Activated T-cell treated with anti-CD3 and anti-CD28 coated beads for 1 hour (primary cell): ENCODE data around the gene LY6G5C.
A peak's percentile ranks its signal among the peaks of the same experiment; 100 is the strongest.
"Not testable (repeated sequence)": the region's sequence is repeated elsewhere in the genome, so short reads cannot be mapped to it uniquely, and the experiment has no call there.

ENCODE experiments used
- DNase-seq: peaks from one replicate; pipeline ENCODE4 v3.0.0-alpha.2; 2020; ENCODE audit warnings: low read depth

LY6G5C gene

DNA sequence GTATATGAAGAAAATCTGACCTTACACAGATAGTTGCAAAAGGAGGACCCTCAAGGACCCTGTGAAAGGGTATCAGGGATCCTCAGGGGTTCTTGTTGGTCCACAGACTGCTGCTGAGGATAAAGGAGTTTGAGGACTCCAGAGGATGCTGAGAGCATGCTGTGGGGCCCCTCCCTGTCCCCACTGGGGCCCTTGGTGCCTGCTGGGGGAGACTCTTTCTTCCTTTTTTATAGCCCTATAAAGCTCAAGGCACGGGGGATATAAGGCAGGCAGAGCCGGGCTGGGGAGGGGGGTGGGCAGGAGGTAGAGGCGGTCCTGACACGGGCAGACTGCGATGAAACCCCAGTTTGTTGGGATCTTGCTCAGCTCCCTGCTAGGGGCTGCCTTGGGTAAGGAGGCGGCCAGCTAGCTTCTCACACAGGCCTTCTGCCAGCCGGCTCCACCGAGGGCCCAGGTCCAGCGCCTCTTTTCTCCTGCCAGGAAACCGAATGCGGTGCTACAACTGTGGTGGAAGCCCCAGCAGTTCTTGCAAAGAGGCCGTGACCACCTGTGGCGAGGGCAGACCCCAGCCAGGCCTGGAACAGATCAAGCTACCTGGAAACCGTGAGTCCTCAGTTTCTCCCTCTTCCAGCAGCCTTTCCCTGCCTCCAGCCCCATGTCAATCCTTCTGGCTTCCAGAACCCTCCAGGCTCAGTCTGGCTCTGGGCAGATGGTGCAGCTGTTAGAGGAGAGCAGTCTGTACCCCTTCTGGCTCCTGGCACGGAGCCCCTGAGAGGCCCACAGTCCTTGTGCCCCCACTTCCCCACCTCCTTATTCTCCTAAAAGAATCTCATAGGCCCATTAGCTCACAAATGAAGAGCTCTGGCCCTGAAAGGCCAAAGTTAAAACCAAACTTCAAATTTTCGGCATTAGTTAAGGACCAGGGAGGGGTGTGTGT, 34.4 kb upstream of the LY6G5C start, which contains the start of gene LY6G6D:
TSS of gene LY6G6D (plus strand) at position 327 of the 937 bp plus-strand sequence. CDS start at position 335, 8 bp downstream.
- no peak for DNase-seq

DNA sequence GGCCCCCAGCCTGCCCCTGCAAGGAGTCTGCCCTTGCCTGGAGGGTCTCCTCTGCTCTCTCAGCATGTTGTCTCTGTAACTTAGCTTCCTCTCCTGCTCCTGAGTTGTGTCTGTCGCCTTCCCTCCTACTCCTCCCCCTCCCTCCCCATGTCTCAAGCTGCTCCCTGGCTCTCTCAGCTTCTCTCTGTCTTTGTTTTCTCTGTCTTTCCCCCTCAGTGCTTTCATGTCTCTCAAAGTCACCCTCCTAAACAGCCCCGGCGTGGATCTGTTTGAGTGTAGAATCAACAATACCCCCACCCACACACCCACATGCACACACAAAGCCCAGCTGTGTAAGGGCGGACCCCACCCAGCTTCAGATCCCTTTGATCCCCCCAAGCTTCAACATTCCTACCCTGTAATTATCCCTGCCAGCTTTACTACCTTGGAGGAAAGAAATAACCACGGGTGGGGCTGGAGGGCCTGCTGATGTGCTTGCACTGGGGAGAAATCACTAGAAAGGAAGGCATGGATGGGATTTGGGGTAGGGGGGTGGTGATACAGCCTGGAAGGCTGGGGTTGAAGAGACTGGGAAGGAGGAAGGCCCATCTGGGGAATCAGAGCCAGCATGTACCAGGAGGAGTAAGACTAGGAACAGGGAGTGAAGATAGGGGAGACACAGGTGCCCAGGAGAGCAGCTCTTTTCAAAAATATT, 33.3 kb upstream of the LY6G5C start:
- no peak for DNase-seq

DNA sequence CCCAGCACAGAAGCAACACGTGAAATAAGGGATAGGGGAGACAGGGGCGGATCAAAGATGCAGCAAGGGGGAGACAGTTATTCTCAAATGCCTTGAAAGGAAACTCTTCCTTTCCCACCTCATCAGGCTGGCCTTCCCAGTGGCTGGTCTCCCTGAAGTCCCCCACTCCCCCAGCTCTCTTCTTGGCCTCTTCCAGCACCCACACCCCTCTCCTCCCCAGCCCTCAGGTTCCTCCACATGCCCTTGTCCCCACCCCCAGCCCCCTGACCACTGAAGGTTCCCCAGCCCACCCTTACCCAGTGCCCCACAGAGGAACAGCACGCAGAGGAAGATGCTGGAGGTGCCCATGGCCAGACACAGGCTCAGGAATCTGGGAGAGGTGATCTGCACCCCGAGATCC, 32.6 kb upstream of the LY6G5C start:
- no peak for DNase-seq

DNA sequence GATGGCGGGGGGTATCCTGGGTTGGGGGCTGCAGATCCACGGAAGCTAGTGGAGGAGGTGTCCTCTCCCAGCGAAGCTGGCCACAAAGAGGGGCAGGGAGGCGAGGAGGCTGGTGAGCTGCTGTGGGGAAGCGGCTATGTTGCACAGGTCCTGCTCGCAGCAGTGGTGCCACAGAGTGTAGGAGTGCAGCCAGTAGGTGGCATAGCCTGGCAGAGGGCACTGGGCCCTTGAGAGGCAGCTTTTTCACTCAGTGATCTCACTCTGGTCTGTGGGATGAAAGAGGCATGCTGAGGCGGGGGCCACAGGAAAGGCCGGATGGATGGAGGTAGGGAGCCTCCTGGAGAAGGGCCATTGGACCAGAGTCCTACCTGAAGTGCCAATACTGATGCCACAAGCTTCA, 31.4 kb upstream of the LY6G5C start:
- DNase-seq = no peak

DNA sequence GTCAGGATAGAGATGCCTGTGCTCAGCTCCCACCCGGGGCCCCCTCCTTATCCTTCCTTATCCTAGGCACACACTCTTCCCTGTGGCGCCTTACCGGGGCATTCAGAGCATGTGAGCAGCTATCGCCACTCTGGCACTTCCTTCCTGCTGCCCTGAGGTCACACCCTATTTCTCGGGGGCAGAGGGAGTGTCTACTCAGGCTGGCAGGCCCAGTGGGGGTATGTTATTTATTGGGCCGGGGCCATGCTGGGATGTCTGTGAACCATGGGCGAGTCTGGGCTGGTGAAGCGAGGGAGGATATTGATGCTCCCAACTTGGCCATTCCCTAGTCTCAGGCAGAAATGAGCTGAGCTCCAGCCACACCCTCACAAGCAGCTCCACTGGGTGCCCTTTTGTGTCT, 30.4 kb upstream of the LY6G5C start:
- DNase-seq = no peak

DNA sequence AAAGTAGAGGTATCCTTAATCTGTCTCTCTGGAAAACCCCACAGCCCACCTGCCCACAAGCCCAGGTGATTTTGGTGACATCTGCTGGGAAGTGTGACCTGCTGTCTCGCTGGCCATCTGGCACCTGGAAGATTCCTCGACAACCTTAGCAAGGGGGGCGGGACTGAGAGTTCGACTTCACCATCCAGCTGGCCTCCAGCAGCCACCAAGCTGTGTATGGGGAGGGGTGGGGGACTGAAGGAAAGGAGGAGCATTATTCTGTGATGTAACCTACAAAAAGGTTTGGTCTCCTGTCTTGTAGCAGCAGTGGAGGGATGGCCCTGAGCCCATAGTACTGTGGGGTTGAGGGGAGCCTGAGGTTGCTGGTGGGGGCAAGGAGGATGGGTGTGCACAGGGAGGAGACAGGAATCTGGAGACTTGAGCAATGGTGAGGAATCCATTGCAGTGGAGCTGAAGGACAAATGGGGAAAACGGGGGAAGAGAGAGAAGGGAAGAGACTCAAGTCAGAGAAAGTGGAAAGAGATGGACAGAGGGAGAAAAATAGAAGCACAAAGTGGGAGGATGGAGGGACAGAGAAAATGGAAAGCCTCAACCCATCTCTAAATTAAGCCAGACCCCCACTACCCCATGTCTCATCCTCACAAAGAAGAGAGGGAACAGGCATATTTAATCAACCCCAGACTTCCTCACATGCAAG, 29.8 kb upstream of the LY6G5C start:
- no peak for DNase-seq

DNA sequence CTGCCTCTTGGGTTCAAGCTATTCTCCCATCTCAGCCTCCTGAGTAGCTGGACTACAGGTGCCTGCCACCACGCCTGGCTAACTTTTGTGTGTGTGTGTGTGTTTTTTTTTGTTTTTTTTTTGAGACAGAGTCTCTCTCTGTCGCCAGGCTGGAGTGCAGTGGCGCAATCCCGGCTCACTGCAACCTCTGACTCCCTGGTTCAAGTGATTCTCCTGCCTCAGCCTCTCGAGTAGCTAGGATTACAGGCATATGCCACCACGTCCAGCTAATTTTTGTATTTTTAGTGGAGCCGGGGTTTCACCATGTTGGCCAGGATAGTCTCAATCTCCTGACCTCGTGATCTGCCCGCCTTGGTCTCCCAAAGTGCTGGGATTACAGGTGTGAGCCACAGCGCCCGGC, 28.3 kb upstream of the LY6G5C start:
- not testable (repeated sequence) for DNase-seq

DNA sequence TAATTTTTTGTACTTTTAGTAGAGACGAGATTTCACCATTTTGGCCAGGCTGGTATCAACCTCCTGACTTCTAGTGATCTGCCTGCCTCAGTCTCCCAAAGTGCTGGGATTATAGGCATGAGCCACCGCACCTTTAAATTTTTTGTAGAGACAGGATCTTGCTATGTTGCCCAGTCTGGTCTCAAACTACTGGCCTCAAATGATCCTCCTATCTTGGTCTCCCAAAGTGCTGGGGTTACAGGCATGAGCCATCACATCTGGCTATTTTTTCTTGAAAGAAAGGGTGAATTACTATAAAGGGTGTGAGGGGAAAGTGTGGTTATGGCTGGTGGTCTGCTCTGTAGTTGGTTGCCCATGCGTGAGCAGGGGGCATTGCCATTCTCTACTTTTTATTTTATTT, 27.4 kb upstream of the LY6G5C start:
- DNase-seq = no peak

DNA sequence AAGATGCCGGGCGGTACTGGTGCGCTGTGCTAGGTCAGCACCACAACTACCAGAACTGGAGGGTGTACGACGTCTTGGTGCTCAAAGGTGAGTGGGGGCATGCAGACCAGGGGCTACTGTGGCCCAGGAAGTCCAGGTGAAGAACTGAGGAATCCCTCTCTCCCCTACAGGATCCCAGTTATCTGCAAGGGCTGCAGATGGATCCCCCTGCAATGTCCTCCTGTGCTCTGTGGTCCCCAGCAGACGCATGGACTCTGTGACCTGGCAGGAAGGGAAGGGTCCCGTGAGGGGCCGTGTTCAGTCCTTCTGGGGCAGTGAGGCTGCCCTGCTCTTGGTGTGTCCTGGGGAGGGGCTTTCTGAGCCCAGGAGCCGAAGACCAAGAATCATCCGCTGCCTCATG, 26.8 kb upstream of the LY6G5C start:
- DNase-seq = no peak

DNA sequence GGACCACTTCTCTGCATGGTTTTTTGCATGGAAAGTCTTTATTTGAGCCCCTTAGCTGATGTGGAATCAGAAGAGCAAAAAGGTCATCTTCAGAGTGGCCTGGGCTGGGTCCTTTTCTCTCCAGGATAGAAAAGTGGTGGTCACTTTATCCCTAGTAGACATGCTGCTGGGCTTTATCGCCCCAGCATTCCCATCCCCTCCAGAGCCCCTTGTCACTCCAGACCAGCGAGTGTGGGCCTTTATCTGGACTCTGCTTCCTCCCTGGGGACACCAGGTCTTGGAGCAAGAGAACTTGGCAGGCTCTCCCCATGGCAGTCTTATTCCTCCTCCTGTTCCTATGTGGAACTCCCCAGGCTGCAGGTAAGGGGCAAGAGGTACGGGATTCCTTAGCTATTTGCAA, 25.7 kb upstream of the LY6G5C start, which contains the start of gene LY6G6F:
TSS of gene LY6G6F (plus strand) at position 268 of the 400 bp plus-strand sequence. CDS start at position 309, 41 bp downstream.
- DNase-seq = no peak

DNA sequence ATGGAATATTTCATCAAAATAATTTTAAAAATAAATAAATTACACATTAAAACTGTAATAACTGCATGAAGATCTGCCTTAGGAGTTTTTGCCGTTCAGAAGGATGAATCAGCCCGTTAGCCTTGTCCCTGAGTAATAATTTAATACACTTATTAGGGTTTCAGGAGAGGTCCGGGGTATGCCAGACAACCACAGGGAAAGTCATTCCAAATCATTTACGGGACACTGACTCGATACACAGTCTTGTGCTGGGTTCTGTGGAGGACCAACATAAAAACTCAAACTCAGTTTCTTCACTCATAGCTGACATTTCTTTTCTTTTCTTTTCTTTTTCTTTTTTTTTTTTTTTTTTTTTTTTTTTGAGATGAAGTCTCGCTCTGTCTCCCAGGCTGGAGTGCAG, 25.1 kb upstream of the LY6G5C start:
- no peak for DNase-seq

DNA sequence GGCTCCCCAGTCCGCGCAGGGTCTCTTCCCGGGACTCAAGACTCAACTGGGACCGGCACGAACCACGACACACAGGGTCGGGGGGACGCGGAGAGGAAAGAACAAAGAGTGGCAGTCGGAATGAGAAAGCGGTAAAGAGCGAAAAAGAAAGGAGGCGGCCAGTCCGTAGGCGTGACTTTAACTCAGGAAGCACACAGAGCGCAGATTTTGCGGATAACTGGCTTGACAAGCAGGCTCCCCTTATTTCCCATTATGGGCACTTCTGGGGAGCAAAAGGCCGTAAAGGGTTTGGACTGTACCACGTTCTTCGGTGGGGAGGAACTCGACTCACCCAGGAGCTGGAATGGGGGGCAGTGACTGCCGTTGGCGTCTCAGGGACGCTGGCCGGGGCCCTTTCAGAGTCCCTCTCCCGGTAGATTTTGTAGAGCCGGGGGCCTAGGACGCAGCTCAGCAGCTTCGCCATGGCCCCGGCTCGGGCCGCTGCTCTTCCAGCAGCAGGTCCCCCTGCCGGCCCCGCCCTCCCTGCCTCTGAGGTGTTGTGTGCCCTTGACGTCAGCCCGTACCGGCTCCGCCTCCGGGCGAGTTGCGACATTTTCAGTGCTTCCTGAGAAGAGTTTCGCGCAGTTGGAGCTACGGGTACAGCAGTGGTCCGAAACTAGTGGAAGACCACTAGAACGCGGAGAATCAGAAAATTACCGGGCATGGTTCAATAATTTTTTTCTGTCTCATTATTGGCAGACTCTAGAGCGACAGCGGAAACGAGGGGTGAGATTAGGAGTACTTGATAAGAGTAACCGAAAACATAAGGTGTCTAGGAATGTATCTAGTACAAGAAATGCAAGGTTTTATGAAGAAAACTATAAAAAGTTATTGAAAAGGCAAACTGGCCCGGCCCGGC, 22.2 kb upstream of the LY6G5C start, which contains the start of gene ABHD16A:
TSS of gene ABHD16A (minus strand) at position 506 of the 898 bp plus-strand sequence. CDS start at position 463, 43 bp downstream.
- DNase-seq = peak; percentile 96

DNA sequence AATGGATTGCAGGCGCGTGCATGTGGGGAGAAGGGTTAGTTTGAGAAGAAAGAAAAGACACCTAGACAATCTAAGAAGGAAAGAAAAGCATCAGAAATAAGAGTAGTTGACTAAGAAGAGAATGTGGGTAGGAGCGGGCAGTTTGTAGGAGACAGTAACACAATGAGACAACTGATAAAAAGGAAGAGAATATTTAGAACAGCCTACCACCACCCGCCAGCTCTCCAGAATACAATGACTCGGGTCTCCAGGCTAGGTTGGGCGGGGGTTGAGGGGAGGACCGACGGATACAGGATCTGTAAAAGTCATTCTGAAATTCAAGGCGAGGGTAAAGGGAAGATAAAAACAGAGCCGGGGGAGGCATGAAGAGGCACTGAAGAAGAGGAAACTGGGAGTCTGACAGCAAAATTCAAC, 21.5 kb upstream of the LY6G5C start:
- DNase-seq = no peak

DNA sequence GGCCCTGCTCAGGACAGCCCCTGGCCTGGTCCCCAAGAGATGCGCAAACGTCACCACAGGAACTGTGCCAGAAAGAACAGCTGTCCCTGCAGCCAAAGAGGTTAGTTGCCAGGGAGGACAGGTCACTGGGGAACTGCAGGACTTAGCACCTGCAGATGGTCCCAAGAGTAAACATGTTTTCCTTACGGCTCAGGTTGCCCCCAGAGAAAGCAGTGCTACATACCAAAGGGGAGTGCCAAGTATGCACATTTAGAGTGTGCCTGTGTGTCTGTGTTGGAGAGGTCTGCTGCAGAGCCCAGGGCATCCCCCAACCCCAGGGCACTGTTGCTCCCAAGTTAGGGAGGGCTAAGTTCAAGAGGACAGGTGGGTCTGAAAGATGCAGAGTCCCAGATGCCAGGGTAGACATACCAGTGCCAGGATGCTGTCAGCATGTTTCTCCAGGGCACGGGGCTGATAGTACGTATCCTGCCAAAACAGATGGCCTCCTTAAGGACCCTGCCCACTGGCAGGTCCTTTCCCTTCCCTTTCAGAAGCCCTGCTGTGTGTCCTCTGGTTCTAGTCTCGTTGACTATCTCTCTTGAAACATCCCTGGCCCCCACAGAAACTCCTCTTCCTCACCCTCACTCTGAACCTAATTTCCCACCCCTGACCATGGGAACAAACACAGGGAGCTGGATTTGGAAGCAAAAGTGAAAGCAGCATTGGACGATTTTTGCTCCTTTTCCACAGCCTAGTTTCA, 21.0 kb upstream of the LY6G5C start:
- DNase-seq = no peak

DNA sequence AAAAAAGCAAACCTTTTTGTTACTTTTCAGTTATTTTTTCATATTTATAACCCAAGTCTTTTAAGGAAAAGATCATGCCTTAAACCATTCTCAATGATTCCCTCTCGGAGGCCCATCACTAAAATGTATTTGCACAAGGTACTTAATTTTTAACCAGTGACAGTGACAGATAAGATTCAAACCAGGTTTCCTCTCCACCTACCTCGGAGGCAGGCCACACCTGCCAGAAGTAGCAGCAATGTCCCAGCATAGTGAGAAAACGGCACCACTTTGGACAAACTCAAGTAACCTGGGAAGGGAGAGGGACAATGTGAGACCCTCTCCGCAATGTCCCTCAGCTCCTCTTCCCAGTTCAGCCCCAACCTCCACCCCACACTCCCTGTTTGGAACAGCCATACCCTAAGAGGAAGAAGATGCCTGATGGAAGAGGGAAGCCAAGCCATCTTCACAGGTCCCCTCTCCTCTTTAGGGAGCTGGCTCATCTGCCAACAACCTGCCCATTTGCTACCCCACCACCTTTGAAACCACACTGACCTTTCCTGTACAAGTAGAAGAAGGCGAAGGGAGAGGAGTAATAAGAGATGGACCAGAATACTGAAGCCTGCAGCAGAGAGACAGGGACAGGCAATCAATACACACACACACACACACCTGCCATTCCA, 20.0 kb upstream of the LY6G5C start:
- no peak for DNase-seq

DNA sequence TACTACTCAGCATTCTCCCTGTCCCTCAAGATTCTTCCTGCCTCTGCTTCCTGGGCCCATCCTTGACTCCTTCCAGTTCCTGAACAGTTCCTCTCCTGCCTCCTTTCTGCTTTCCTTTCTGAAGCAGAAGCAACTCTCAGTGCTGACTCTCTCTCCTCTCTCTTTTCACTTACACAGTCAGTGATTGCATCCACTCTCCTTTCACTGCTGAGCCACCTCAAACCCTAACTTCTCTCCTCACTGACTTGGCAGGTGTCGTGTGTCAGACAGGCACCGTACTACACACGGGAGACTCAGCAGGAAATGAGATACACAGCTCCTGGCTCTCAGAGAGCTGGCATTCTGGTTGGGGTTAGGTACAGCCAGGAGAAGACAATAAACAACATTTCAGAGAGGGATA, 16.7 kb upstream of the LY6G5C start:
- DNase-seq = no peak

DNA sequence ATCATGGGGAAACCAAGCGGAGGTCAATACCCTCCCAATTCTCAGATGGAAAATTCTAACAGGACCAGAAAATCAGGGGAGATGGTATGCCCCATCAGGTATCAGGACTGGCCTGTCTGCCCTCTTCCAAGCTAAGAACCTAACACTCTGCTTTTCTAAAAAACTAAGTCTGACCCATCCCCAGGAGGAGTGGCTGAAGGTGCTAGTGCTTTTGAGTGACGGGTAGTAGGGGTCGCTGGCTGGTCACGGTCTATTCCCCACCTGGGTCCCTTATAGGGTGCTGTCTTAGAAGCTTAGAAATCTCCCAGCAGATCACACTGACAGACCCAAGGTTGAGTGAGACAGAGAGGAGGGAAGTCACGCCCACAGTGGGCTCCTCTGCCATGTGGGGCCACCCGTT, 12.7 kb upstream of the LY6G5C start:
- no peak for DNase-seq

DNA sequence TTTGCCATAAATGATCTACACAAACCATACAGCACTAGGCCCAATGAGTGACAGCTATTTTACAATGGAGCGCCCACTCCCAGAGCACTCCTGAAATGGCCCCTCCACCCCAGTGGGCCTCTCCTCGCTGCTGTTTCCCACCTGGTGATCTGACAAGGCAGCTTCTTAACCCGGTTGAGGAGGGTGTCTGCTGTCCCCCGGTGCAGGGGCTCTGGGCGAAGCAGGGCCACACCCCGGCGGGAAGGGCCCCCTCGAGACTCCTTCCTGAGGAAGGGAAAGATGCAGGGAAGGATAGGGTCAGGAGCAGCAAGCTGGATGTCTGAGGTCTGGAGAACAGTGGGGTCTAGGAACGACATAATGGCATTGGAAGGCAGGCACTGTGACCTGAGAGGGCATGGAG, 12.0 kb upstream of the LY6G5C start:
- no peak for DNase-seq

DNA sequence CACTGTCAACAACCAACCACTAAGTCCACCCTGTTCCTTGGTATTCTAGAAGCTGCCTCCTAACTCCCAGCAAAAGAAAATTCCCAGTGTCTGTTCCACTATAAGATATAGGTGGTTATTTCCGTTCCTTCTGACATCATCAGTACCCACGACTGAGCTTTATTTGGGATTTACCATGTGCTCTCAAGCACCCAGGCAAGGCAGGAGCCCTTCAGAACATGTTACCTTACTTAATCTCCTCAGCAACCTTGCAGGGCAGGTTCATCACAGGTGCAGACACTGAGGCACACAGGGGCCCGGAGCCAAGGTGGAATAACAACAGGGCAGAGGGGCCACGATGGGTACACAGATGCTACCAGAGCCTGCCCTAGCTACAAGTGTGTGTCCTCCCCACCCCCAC, 11.5 kb upstream of the LY6G5C start:
- DNase-seq = no peak

DNA sequence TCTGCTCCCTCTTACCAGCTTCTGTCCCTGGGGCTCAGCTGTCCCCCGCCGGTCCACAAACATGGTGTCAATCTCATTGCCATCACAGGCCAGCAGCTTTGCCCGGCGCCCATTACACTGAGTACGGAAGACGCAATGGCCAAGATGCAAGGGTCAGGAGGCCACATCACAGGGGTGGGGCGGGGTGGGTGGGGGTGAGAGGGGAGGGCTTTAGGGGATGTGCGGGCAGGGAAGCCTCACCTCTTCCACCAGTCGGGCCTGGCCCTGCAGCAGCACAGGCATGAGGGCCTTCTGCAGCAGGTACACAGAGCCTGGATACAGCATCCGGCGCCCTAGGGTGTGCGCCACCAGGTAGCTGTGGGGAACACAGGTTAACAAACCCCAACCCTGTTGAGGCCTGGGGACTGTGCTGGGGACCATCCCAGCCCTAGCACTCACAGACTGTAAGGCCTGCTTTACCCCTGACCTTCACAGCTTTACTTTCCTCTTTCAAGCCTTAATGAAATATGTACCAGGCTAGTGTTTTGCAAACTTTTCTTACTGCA, 10.8 kb upstream of the LY6G5C start:
- no peak for DNase-seq
